ENCODE data around the gene NFASC. TPM values are rescaled to one million over a fixed set of nuclear protein-coding genes. Genes with fewer than 3 reads are reported as not detected.

Gene NFASC
- total RNA-seq, 1 experiment from 2014 or later: not detected

GRCh38 chr1:204837440-204838084, 33.1 kb upstream of the NFASC start:
- no peaks in the 10 kb centered on the region for H3K36me3 Mint-ChIP-seq (ENCODE audit: insufficient read depth, unreplicated experiment)
- DNase-seq: peak; percentile 56
- no peak overlapping the region for H3K4me3 Mint-ChIP-seq (ENCODE audit: low read depth, unreplicated experiment)
- TF ChIP-seq CTCF (IDR thresholded peaks at IDR 0.05; ENCODE audit: unreplicated experiment): no peak
- CTCF ChIA-PET: interaction anchor here (0.7 to 1.2 kb wide), 3 partner anchors 10 to 269 kb away, joined by 3 to 5 read pairs (median 4); no protein-coding TSS in a partner anchor
- BruUV-seq (replicated peaks): no TSS peak
- peaks cover 93% of the 10 kb centered on the region for H3K27me3 Mint-ChIP-seq (ENCODE audit: unreplicated experiment)
- no peaks in the 10 kb centered on the region for H3K4me1 Mint-ChIP-seq (ENCODE audit: low read depth, unreplicated experiment)
- no peak overlapping the region for H3K27ac Mint-ChIP-seq (ENCODE audit: unreplicated experiment)
- no peaks in the 10 kb centered on the region for H3K9me3 Mint-ChIP-seq (ENCODE audit: low read depth, unreplicated experiment)
- intact Hi-C loops (cut with micrococcal nuclease; ENCODE audit: unreplicated experiment): no loop called here

GRCh38 chr1:204841316-204841715, 29.3 kb upstream of the NFASC start:
- no TSS peak for BruUV-seq (replicated peaks)
- Mint-ChIP-seq H3K36me3 (ENCODE audit: insufficient read depth, unreplicated experiment) (no peaks in the 10 kb centered on the region), H3K4me3 (ENCODE audit: low read depth, unreplicated experiment) (no peak overlapping the region), H3K27me3 (ENCODE audit: unreplicated experiment) (peaks cover 100% of the 10 kb centered on the region), H3K9me3 (ENCODE audit: low read depth, unreplicated experiment) (no peaks in the 10 kb centered on the region), H3K27ac (ENCODE audit: unreplicated experiment) (no peak overlapping the region), H3K4me1 (ENCODE audit: low read depth, unreplicated experiment) (no peaks in the 10 kb centered on the region)
- intact Hi-C loops (cut with micrococcal nuclease; ENCODE audit: unreplicated experiment): no loop called here
- no peak for TF ChIP-seq CTCF (IDR thresholded peaks at IDR 0.05; ENCODE audit: unreplicated experiment)
- CTCF ChIA-PET: no interaction called here
- no peak for DNase-seq

- Mint-ChIP-seq H3K9me3 (ENCODE audit: low read depth, unreplicated experiment) (no peaks in the 10 kb centered on the region), H3K27me3 (ENCODE audit: unreplicated experiment) (peaks cover 100% of the 10 kb centered on the region), H3K4me3 (ENCODE audit: low read depth, unreplicated experiment) (no peak overlapping the region), H3K4me1 (ENCODE audit: low read depth, unreplicated experiment) (no peaks in the 10 kb centered on the region), H3K36me3 (ENCODE audit: insufficient read depth, unreplicated experiment) (no peaks in the 10 kb centered on the region), H3K27ac (ENCODE audit: unreplicated experiment) (no peak overlapping the region)
- BruUV-seq (replicated peaks): no TSS peak
- intact Hi-C loops (cut with micrococcal nuclease; ENCODE audit: unreplicated experiment): no loop called here
- CTCF ChIA-PET: interaction anchor here (0.8 kb wide), 1 partner anchor 11 kb away, joined by 3 read pairs; no protein-coding TSS in a partner anchor
- no peak for DNase-seq
- no peak for TF ChIP-seq CTCF (IDR thresholded peaks at IDR 0.05; ENCODE audit: unreplicated experiment)
Measured at GRCh38 chr1:204841798-204842197, 28.9 kb upstream of the NFASC start.

GRCh38 chr1:204842369-204842768, 28.3 kb upstream of the NFASC start:
- no peaks in the 10 kb centered on the region for H3K36me3 Mint-ChIP-seq (ENCODE audit: insufficient read depth, unreplicated experiment)
- DNase-seq: no peak
- CTCF ChIA-PET: interaction anchor here (0.8 kb wide), 1 partner anchor 12 kb away, joined by 3 read pairs; no protein-coding TSS in a partner anchor
- H3K4me1 Mint-ChIP-seq (ENCODE audit: low read depth, unreplicated experiment): no peaks in the 10 kb centered on the region
- H3K4me3 Mint-ChIP-seq (ENCODE audit: low read depth, unreplicated experiment): no peak overlapping the region
- H3K27me3 Mint-ChIP-seq (ENCODE audit: unreplicated experiment): peaks cover 100% of the 10 kb centered on the region
- no TSS peak for BruUV-seq (replicated peaks)
- intact Hi-C loops (cut with micrococcal nuclease; ENCODE audit: unreplicated experiment): no loop called here
- no peak overlapping the region for H3K27ac Mint-ChIP-seq (ENCODE audit: unreplicated experiment)
- TF ChIP-seq CTCF (IDR thresholded peaks at IDR 0.05; ENCODE audit: unreplicated experiment): no peak
- H3K9me3 Mint-ChIP-seq (ENCODE audit: low read depth, unreplicated experiment): no peaks in the 10 kb centered on the region

All from Calu3 (cell line).